Keratinocyte (primary cell): ENCODE measurements around the gene SERPINE2. TPM values are rescaled to one million over a fixed set of nuclear protein-coding genes. Genes with fewer than 3 reads are reported as not detected.

ENCODE experiments used
- DNase-seq: peaks from one replicate; pipeline ENCODE4 v3.0.0-alpha.2; 2011; ENCODE audit warnings: low read depth, missing footprints, low spot score
- FAIRE-seq: peaks from 2 replicates; lab custom pipeline; 2011; peaks lifted over from hg19 to GRCh38; lab: Jason Lieb, UNC
- H2AFZ ChIP-seq: 2 replicates; pipeline ENCODE4 v1.6.0; 2012; ENCODE audit warnings: low read length, control low read depth, inconsistent platforms; ENCODE audit not compliant: control insufficient read depth
- H3K27ac ChIP-seq: 2 replicates; pipeline ENCODE4 v1.5.1; 2011; ENCODE audit warnings: low read length; ENCODE audit not compliant: control insufficient read depth, insufficient read depth
- H3K27me3 ChIP-seq: 3 replicates; pipeline ENCODE4 v1.6.0; 2011; ENCODE audit warnings: low read length; ENCODE audit not compliant: control insufficient read depth, insufficient read depth; ENCODE audit errors: extremely low read depth
- H3K36me3 ChIP-seq, 2 experiments: 2 replicates in 1 of 2; 3 replicates in 1 of 2; pipeline ENCODE4 v1.5.1; 2011; ENCODE audit warnings: low read length in 2 of 2, mild to moderate bottlenecking in 1 of 2; ENCODE audit not compliant: control insufficient read depth in 2 of 2, insufficient read depth in 2 of 2; ENCODE audit errors: extremely low read depth in 1 of 2
- H3K4me1 ChIP-seq: 3 replicates; pipeline ENCODE4 v1.5.1; 2011; ENCODE audit warnings: low read length; ENCODE audit not compliant: control insufficient read depth, insufficient read depth; ENCODE audit errors: extremely low read depth
- H3K4me2 ChIP-seq: 3 replicates; pipeline ENCODE4 v1.6.0; 2011; ENCODE audit warnings: low read depth, low read length; ENCODE audit not compliant: control insufficient read depth, insufficient read depth; ENCODE audit errors: extremely low read depth
- H3K4me3 ChIP-seq, 3 experiments: fragments of 200-600 bp in 1 of 3; sonication (generic) in 1 of 3; 2 replicates in 2 of 3; 3 replicates in 1 of 3; pipeline ENCODE4 v1.5.1; 2011 to 2016; ENCODE audit warnings: low read length in 3 of 3, mild to moderate bottlenecking in 3 of 3, control low read depth in 2 of 3, inconsistent platforms in 1 of 3, low read depth in 1 of 3, mixed read lengths in 1 of 3, mixed run types in 1 of 3, moderate library complexity in 1 of 3; ENCODE audit not compliant: control insufficient read depth in 2 of 3, insufficient read depth in 2 of 3; ENCODE audit errors: extremely low read depth in 1 of 3
- H3K79me2 ChIP-seq: 2 replicates; pipeline ENCODE4 v1.6.0; 2012; ENCODE audit warnings: low read length; ENCODE audit not compliant: control insufficient read depth, insufficient read depth
- H3K9ac ChIP-seq: 3 replicates; pipeline ENCODE4 v1.6.0; 2011; ENCODE audit warnings: low read length; ENCODE audit not compliant: control insufficient read depth, insufficient read depth; ENCODE audit errors: extremely low read depth
- H3K9me1 ChIP-seq: 3 replicates; pipeline ENCODE4 v1.6.0; 2011; ENCODE audit warnings: low read length; ENCODE audit not compliant: control insufficient read depth, insufficient read depth; ENCODE audit errors: extremely low read depth
- H3K9me3 ChIP-seq: 2 replicates; pipeline ENCODE4 v1.5.1; 2012; ENCODE audit warnings: low read depth, low read length; ENCODE audit not compliant: control insufficient read depth
- H4K20me1 ChIP-seq: 3 replicates; pipeline ENCODE4 v1.6.0; 2011; ENCODE audit warnings: low read length; ENCODE audit not compliant: control insufficient read depth, insufficient read depth; ENCODE audit errors: extremely low read depth
- EZH2 ChIP-seq: IDR thresholded peaks from one replicate; pipeline ENCODE4 v1.6.1; 2012; ENCODE audit warnings: inconsistent platforms, mild to moderate bottlenecking, low read length, moderate library complexity
- dilution Hi-C: fragments of 300-500 bp; cut with MboI; formaldehyde crosslinking; loops from one replicate; pipeline ENCODE4 v1.7.0; 2020; ENCODE audit warnings: low sequenced_read_pairs; ENCODE audit not compliant: extremely low pct_ligation_motif_present
- polyA plus RNA-seq, 5 experiments: library from polyadenylated mRNA; depleted of rRNA in 3 of 5; stranded (reverse) in 3 of 5; stranded (forward) in 1 of 5; unstranded in 1 of 5; fragments of >200 nt; gene quantifications; 1 replicate in 1 of 5; 2 replicates in 3 of 5; 3 replicates in 1 of 5; pipeline versions ENCODE4 v1.2.1 to v1.2.3, GENCODE V29; 2011 to 2012; ENCODE audit warnings: missing spikeins in 2 of 5, low read depth in 1 of 5, low replicate concordance in 1 of 5
- TF ChIP-seq, protein P1 (sequence below), 3 experiments: IDR thresholded peaks in 1 of 3; conservative IDR thresholded peaks in 1 of 3; optimal IDR thresholded peaks in 1 of 3; 2 replicates in 2 of 3; 3 replicates in 1 of 3; pipeline versions ENCODE3 to v1.5.1; 2011; ENCODE audit warnings: low read length in 3 of 3, mild to moderate bottlenecking in 3 of 3, moderate library complexity in 2 of 3, control low read depth in 1 of 3, inconsistent platforms in 1 of 3; ENCODE audit not compliant: insufficient read depth in 2 of 3; ENCODE audit errors: extremely low read depth in 1 of 3

SERPINE2 gene
- polyA plus RNA-seq, 1 donor (not counting 4 experiments of a cell fraction or from before 2014, with no cell fraction given) = 306 TPM

DNA sequence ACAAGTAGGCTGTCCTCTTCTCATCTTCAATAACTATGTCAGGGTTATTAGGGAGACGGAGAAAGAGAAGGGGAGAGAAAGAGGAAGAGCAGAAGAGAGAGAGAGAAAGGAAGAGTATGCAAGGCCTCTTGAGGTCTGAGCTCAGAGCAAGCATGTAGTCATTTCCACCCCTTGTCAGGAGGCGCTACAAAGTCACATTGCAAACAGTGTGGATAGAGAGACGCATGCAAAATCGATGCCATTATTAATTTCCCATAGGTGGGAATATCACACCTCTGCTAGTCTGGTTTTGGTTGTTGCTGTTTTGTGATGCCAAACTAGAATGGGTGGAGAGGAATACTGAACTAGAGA lies 24.2 kb upstream of the SERPINE2 start:
- H3K9ac ChIP-seq = no peak overlapping the region
- H3K9me3 ChIP-seq = no peaks in the 10 kb centered on the region
- H3K4me1 ChIP-seq = no peaks in the 10 kb centered on the region
- DNase-seq (no peak), FAIRE-seq (peak; percentile 23)
- no peak overlapping the region for H3K4me3 ChIP-seq
- H3K4me2 ChIP-seq = no peak overlapping the region
- dilution Hi-C loops = no loop called here
- no peaks in the 10 kb centered on the region for H3K79me2 ChIP-seq
- no peaks in the 10 kb centered on the region for H3K27me3 ChIP-seq
- H3K27ac ChIP-seq = no peak overlapping the region
- H2AFZ ChIP-seq = no peak overlapping the region
- no peaks in the 10 kb centered on the region for H4K20me1 ChIP-seq
- no peaks in the 10 kb centered on the region for H3K9me1 ChIP-seq
- TF ChIP-seq EZH2 = no peak
- TF ChIP-seq, protein P1, sequence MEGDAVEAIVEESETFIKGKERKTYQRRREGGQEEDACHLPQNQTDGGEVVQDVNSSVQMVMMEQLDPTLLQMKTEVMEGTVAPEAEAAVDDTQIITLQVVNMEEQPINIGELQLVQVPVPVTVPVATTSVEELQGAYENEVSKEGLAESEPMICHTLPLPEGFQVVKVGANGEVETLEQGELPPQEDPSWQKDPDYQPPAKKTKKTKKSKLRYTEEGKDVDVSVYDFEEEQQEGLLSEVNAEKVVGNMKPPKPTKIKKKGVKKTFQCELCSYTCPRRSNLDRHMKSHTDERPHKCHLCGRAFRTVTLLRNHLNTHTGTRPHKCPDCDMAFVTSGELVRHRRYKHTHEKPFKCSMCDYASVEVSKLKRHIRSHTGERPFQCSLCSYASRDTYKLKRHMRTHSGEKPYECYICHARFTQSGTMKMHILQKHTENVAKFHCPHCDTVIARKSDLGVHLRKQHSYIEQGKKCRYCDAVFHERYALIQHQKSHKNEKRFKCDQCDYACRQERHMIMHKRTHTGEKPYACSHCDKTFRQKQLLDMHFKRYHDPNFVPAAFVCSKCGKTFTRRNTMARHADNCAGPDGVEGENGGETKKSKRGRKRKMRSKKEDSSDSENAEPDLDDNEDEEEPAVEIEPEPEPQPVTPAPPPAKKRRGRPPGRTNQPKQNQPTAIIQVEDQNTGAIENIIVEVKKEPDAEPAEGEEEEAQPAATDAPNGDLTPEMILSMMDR (optimal IDR thresholded peaks at IDR 0.05 in 1 of 3, IDR thresholded peaks at IDR 0.05 in 1 of 3, conservative IDR thresholded peaks at IDR 0.05 in 1 of 3; ENCODE audit: extremely low read depth in 1 of 3, insufficient read depth in 2 of 3, low read length in 3 of 3) = no peak
- no peaks in the 10 kb centered on the region for H3K36me3 ChIP-seq

DNA sequence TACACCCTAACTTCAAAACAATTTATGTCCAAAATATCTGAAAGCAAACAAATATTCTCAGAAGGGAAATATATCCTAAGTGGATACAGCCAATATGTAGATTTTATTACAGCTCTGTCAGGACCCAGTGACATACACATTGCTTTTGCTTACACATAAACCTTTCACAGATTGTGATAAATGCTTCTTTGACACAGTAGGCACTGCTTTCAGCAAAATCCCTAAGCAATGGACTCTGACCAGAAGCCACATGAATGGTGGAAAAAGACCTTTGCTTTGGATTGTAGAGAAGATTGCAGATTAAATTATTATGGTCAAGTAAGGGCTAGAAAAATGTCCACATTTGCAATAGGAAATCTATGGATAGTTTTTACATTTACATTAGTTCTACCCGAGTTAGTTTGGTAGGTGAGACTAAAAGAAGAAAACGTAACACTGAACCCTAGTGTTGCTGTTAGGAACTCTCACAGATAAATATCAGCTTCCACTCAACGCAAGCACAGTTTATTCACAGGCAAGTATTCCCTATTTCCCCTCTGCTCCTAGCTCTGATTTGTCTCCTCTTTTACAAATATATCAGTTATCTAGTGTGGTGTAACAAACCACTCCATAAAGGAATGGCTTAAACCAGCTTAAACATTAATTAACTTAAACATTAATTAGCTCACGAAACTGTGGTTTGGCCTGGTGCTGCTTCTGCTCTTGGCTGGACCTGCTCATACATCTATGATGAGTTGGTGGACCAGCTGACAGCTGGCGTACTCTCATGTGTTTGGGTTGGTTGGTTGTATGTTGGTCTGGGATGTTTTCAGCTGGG lies 23.6 kb upstream of the SERPINE2 start:
- FAIRE-seq (no peak), DNase-seq (no peak)
- H3K9ac ChIP-seq = no peak overlapping the region
- no peaks in the 10 kb centered on the region for H3K79me2 ChIP-seq
- H3K4me3 ChIP-seq = no peak overlapping the region
- TF ChIP-seq, protein P1 (optimal IDR thresholded peaks at IDR 0.05 in 1 of 3, IDR thresholded peaks at IDR 0.05 in 1 of 3, conservative IDR thresholded peaks at IDR 0.05 in 1 of 3; ENCODE audit: extremely low read depth in 1 of 3, insufficient read depth in 2 of 3, low read length in 3 of 3) = no peak
- H3K27ac ChIP-seq = no peak overlapping the region
- no peaks in the 10 kb centered on the region for H3K27me3 ChIP-seq
- H3K36me3 ChIP-seq = no peaks in the 10 kb centered on the region
- no peaks in the 10 kb centered on the region for H3K9me1 ChIP-seq
- H4K20me1 ChIP-seq = no peaks in the 10 kb centered on the region
- dilution Hi-C loops = no loop called here
- H3K4me1 ChIP-seq = no peaks in the 10 kb centered on the region
- no peak overlapping the region for H3K4me2 ChIP-seq
- no peaks in the 10 kb centered on the region for H3K9me3 ChIP-seq
- H2AFZ ChIP-seq = no peak overlapping the region
